ENCODE data around the gene MARCHF5. TPM values are rescaled to one million over a fixed set of nuclear protein-coding genes. Genes with fewer than 3 reads are reported as not detected.

Gene MARCHF5
- total RNA-seq, 4 donors from 2014 or later = 12.3 to 18.5 (median 16.7) TPM

- intact Hi-C loops (cut with DNase I) = no loop called here
- DNase-seq (ENCODE audit: extremely low spot score) = no peak
- H3K27me3 ChIP-seq = no peaks in the 10 kb centered on the region
- no peak overlapping the region for H3K27ac ChIP-seq (replicated peaks in 1 of 4)
- H3K4me3 ChIP-seq = no peak overlapping the region
- H3K9me3 ChIP-seq = no peaks in the 10 kb centered on the region
- 66% methylated on average over 4 of the region's 4 CpGs for WGBS
- TF ChIP-seq EP300 (IDR thresholded peaks at IDR 0.05) = no peak
- no peak for TF ChIP-seq POLR2AphosphoS5 (IDR thresholded peaks at IDR 0.05)
- TF ChIP-seq, protein P1, sequence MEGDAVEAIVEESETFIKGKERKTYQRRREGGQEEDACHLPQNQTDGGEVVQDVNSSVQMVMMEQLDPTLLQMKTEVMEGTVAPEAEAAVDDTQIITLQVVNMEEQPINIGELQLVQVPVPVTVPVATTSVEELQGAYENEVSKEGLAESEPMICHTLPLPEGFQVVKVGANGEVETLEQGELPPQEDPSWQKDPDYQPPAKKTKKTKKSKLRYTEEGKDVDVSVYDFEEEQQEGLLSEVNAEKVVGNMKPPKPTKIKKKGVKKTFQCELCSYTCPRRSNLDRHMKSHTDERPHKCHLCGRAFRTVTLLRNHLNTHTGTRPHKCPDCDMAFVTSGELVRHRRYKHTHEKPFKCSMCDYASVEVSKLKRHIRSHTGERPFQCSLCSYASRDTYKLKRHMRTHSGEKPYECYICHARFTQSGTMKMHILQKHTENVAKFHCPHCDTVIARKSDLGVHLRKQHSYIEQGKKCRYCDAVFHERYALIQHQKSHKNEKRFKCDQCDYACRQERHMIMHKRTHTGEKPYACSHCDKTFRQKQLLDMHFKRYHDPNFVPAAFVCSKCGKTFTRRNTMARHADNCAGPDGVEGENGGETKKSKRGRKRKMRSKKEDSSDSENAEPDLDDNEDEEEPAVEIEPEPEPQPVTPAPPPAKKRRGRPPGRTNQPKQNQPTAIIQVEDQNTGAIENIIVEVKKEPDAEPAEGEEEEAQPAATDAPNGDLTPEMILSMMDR (IDR thresholded peaks at IDR 0.05) = no peak
- TF ChIP-seq POLR2A (IDR thresholded peaks at IDR 0.05; ENCODE audit: low read depth) = no peak
- H3K4me1 ChIP-seq = no peaks in the 10 kb centered on the region
- H3K36me3 ChIP-seq = peaks cover 12 to 28% (median 19%) of the 10 kb centered on the region in 4 donors
Measured at GRCh38 chr10:92354587-92354986, 63.6 kb downstream of the MARCHF5 start.

GRCh38 chr10:92356041-92356440 lies 65.1 kb downstream of the MARCHF5 start:
- WGBS = 86% methylated on average over 7 of the region's 7 CpGs
- intact Hi-C loops (cut with DNase I) = no loop called here
- TF ChIP-seq, protein P1 (IDR thresholded peaks at IDR 0.05) = no peak
- no peak for TF ChIP-seq EP300 (IDR thresholded peaks at IDR 0.05)
- TF ChIP-seq POLR2A (IDR thresholded peaks at IDR 0.05; ENCODE audit: low read depth) = no peak
- TF ChIP-seq POLR2AphosphoS5 (IDR thresholded peaks at IDR 0.05) = no peak
- Histone ChIP-seq H3K36me3 (peaks cover 0 to 14% (median 5%) of the 10 kb centered on the region in 4 donors), H3K27ac (replicated peaks in 1 of 4) (no peak overlapping the region), H3K9me3 (no peaks in the 10 kb centered on the region), H3K27me3 (no peaks in the 10 kb centered on the region), H3K4me1 (no peaks in the 10 kb centered on the region), H3K4me3 (no peak overlapping the region)
- no peak for DNase-seq (ENCODE audit: extremely low spot score)

DNA sequence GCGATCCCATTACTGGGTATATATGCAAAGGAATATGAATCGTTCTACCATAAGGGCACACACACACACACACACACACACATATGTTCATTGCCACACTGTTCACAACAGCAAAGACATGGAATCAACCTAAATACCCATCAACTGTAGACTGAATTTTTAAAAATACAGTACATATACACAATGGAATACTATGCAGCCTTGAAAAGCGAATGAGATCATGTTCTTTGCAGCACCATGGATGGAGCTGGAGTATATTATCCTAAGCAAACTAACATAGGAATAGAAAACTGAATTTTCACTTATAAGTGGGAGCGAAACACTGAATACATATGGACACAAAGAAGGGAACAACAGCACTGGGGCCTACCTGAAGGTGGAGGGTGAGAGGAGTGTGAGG lies 72.5 kb downstream of the MARCHF5 start:
- intact Hi-C loops (cut with DNase I) = no loop called here
- no peaks in the 10 kb centered on the region for H3K9me3 ChIP-seq
- no peaks in the 10 kb centered on the region for H3K36me3 ChIP-seq
- WGBS = 87% methylated on average over 4 of the region's 4 CpGs
- TF ChIP-seq, protein P1 (IDR thresholded peaks at IDR 0.05) = no peak
- TF ChIP-seq POLR2AphosphoS5 (IDR thresholded peaks at IDR 0.05) (no peak), EP300 (IDR thresholded peaks at IDR 0.05) (no peak), POLR2A (IDR thresholded peaks at IDR 0.05; ENCODE audit: low read depth) (no peak)
- H3K27ac ChIP-seq (replicated peaks in 1 of 4) = no peak overlapping the region
- H3K4me3 ChIP-seq = no peak overlapping the region
- DNase-seq (ENCODE audit: extremely low spot score) = no peak
- H3K4me1 ChIP-seq = no peaks in the 10 kb centered on the region
- no peaks in the 10 kb centered on the region for H3K27me3 ChIP-seq

GRCh38 chr10:92366412-92367021 lies 75.5 kb downstream of the MARCHF5 start:
- Histone ChIP-seq H3K9me3 (no peaks in the 10 kb centered on the region), H3K4me1 (no peaks in the 10 kb centered on the region), H3K36me3 (no peaks in the 10 kb centered on the region), H3K27ac (replicated peaks in 1 of 4) (no peak overlapping the region), H3K4me3 (no peak overlapping the region), H3K27me3 (peaks cover 0 to 6% (median 0%) of the 10 kb centered on the region in 4 donors)
- no peak for DNase-seq (ENCODE audit: extremely low spot score)
- 78% methylated on average over 5 of the region's 5 CpGs for WGBS
- intact Hi-C loops (cut with DNase I) = no loop called here
- TF ChIP-seq, protein P1 (IDR thresholded peaks at IDR 0.05) = no peak
- TF ChIP-seq POLR2A (IDR thresholded peaks at IDR 0.05; ENCODE audit: low read depth) (no peak), EP300 (IDR thresholded peaks at IDR 0.05) (no peak), POLR2AphosphoS5 (IDR thresholded peaks at IDR 0.05) (no peak)

DNA sequence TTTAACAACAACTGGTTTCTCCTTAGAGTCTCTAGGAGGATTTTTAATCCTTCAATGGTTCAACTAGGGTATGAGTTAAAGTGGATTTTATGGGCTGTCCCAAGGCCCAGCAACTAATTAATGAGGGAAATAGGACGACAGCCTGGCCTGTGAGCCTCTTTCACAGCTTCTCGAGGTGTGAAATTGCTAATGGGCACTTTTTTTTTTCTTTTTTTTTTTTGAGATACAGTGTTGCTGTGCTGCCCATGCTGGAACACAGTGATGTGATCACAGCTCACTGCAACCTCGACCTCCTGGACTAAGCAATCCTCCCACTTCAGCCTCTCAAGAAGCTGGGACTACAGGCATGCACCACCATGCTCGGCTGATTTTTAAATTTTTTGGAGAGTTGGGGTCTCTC lies 87.0 kb downstream of the MARCHF5 start:
- no peak for DNase-seq (ENCODE audit: extremely low spot score)
- intact Hi-C loops (cut with DNase I) = no loop called here
- WGBS = 65% methylated on average over 4 of the region's 4 CpGs

More for the DNA sequence above, 87.0 kb downstream of the MARCHF5 start:
- no peak overlapping the region for H3K27ac ChIP-seq (replicated peaks in 1 of 4)
- H3K4me3 ChIP-seq = no peak overlapping the region
- no peaks in the 10 kb centered on the region for H3K36me3 ChIP-seq
- no peaks in the 10 kb centered on the region for H3K4me1 ChIP-seq
- no peaks in the 10 kb centered on the region for H3K9me3 ChIP-seq
- TF ChIP-seq, protein P1 (IDR thresholded peaks at IDR 0.05) = no peak
- TF ChIP-seq EP300 (IDR thresholded peaks at IDR 0.05) = no peak
- no peak for TF ChIP-seq POLR2AphosphoS5 (IDR thresholded peaks at IDR 0.05)
- no peak for TF ChIP-seq POLR2A (IDR thresholded peaks at IDR 0.05; ENCODE audit: low read depth)
- no peaks in the 10 kb centered on the region for H3K27me3 ChIP-seq
